HG03521 (cell line): ENCODE measurements around the gene FEM1B.
"Not testable (repeated sequence)": the region's sequence is repeated elsewhere in the genome, so short reads cannot be mapped to it uniquely, and the experiment has no call there.

ENCODE experiments used
- ATAC-seq: cut with Tn5 transposase; IDR thresholded peaks from one replicate; pipeline ENCODE4 v1.9.1; 2021; ENCODE audit warnings: mild to moderate bottlenecking, moderate library complexity; ENCODE audit not compliant: unreplicated experiment

The FEM1B gene

GRCh38 chr15:68277603-68278344 is at the start of gene FEM1B:
Gene FEM1B, plus strand, starts transcription at chr15:68277745. Its CDS starts 673 bp downstream, at chr15:68278418.
- ATAC-seq, result peak; percentile 73

- ATAC-seq, result no peak
Measured at GRCh38 chr15:68228143-68228970, 49.2 kb upstream of the FEM1B start.

GRCh38 chr15:68228971-68229385 is 48.6 kb upstream of the FEM1B start:
- ATAC-seq, result peak; percentile 2

GRCh38 chr15:68229386-68230156 is 48.0 kb upstream of the FEM1B start, which contains the start of gene CLN6:
Gene CLN6, minus strand, starts transcription at chr15:68229728. Its CDS starts 144 bp downstream, at chr15:68229584.
- ATAC-seq, result peak; percentile 70

GRCh38 chr15:68230157-68231100 is 47.1 kb upstream of the FEM1B start:
- ATAC-seq, result no peak

- no peak for ATAC-seq
Measured at GRCh38 chr15:68231102-68231818, 46.3 kb upstream of the FEM1B start.

- ATAC-seq, result no peak
Measured at GRCh38 chr15:68232449-68232848, 45.1 kb upstream of the FEM1B start.

GRCh38 chr15:68232937-68233336 is 44.6 kb upstream of the FEM1B start:
- ATAC-seq, result no peak

- ATAC-seq, result no peak
Measured at GRCh38 chr15:68234060-68234459, 43.5 kb upstream of the FEM1B start.

- not testable (repeated sequence) for ATAC-seq
Measured at GRCh38 chr15:68234520-68234919, 43.0 kb upstream of the FEM1B start.

GRCh38 chr15:68235022-68235421 is 42.5 kb upstream of the FEM1B start:
- ATAC-seq, result no peak

GRCh38 chr15:68239025-68239424 is 38.5 kb upstream of the FEM1B start:
- ATAC-seq, result no peak

- ATAC-seq, result no peak
Measured at GRCh38 chr15:68241088-68241935, 36.2 kb upstream of the FEM1B start.

GRCh38 chr15:68244235-68244634 is 33.3 kb upstream of the FEM1B start:
- no peak for ATAC-seq

- no peak for ATAC-seq
Measured at GRCh38 chr15:68249058-68249713, 28.4 kb upstream of the FEM1B start.

GRCh38 chr15:68252925-68253534 is 24.5 kb upstream of the FEM1B start:
- ATAC-seq, result no peak

- no peak for ATAC-seq
Measured at GRCh38 chr15:68256675-68257450, 20.7 kb upstream of the FEM1B start.
